GM12873 (cell line): ENCODE measurements around the gene TMEM97.

Experiments
- CTCF ChIP-seq: IDR thresholded peaks from 2 replicates; pipeline ENCODE4 v1.5.1; 2012; ENCODE audit warnings: low read depth, mild to moderate bottlenecking, moderate library complexity, low read length, control low read depth; ENCODE audit not compliant: insufficient read depth; ENCODE audit errors: missing control alignments

TMEM97 gene

GRCh38 chr17:28372945-28373274, 53.9 kb downstream of the TMEM97 start:
- TF ChIP-seq CTCF, result no peak
